ENCODE results near the gene NR1D1.

DNA sequence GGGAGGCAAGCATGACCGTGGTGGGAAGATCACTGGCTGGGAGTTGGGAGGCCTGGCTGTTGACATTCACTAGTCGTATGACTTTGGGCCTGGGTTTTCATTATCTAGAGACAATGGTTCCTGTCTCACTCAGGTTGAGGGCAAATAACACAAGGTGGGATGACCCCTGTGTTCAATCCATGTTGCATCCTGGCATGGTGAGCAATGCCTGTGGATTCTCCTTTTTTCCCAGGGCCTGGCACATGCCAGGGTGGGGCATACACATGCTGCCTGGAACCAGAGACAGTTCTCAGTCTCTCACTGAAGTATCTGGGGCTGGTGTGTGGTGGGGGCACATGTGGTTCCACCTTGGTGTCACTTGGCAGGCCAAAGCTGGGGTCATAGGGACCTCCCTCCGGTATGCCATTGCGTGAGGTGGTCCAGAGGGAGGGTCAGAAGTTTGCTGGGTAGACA, 32.2 kb downstream of the NR1D1 start:
- TF ChIP-seq POLR2A (IDR thresholded peaks at IDR 0.05; ENCODE audit: low read length) (no peak), GATA1 (IDR thresholded peaks at IDR 0.05; ENCODE audit: low read depth, low read length) (no peak)
